Omental fat pad (tissue), 4 donors: ENCODE measurements around the gene PARD6G. TPM values are rescaled to one million over a fixed set of nuclear protein-coding genes. Genes with fewer than 3 reads are reported as not detected.

Source experiments
- ATAC-seq: fragments of 150-250 bp; one replicate; pipeline ENCODE4 v1.9.1; 2016; ENCODE audit warnings: mild to moderate bottlenecking, moderate library complexity; ENCODE audit not compliant: low FRiP score
- DNase-seq: peaks from one replicate; pipeline ENCODE4 v3.0.0-alpha.2; 2019; ENCODE audit warnings: low spot score
- CTCF ChIP-seq, 3 donors: fragments of 450-650 bp; IDR thresholded peaks; one replicate each; pipeline ENCODE4 v1.5.1; 2016 to 2017; ENCODE audit warnings: antibody characterized with exemption in 3 of 3, mild to moderate bottlenecking in 3 of 3, moderate library complexity in 2 of 3
- total RNA-seq, 4 donors: library from RNA; depleted of rRNA; stranded (reverse); fragments of >200 nt; gene quantifications; one replicate each; pipeline ENCODE4 v1.1.0, GENCODE V29; 2016

PARD6G gene
- total RNA-seq, 4 donors from 2014 or later: 2.1 to 8.5 (median 3.4) TPM

DNA sequence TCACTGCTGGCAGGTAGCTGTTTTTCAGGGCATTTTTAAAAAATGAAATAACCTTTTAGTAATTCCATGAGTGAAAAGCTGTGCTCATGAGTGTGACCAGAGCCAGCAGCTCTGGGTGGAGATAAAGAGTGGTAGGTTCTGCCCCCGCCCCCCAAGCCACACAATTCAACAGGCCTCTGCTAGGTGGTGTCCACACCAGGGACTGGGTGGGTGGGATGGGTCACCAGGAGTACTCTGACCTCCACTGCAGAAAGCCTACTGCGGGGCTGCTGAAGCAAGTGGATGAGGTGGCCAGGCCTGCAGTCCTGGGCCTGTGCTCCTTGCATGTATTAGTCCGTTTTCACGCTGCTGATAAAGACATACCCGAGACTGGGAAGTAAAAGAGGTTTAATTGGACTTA, 15.3 kb downstream of the PARD6G start:
- no peak for TF ChIP-seq CTCF (IDR thresholded peaks at IDR 0.05)
- ATAC-seq (no peak), DNase-seq (no peak)

GRCh38 chr18:80231616-80232015, 15.7 kb downstream of the PARD6G start:
- TF ChIP-seq CTCF (IDR thresholded peaks at IDR 0.05): no peak
- DNase-seq: no peak
- no peak for ATAC-seq

- no peak for TF ChIP-seq CTCF (IDR thresholded peaks at IDR 0.05)
- ATAC-seq (no peak), DNase-seq (no peak)
Observed at GRCh38 chr18:80231151-80231550, 16.2 kb downstream of the PARD6G start.

GRCh38 chr18:80229766-80230745, 17.3 kb downstream of the PARD6G start:
- no peak for TF ChIP-seq CTCF (IDR thresholded peaks at IDR 0.05)
- ATAC-seq (no peak), DNase-seq (no peak)

DNA sequence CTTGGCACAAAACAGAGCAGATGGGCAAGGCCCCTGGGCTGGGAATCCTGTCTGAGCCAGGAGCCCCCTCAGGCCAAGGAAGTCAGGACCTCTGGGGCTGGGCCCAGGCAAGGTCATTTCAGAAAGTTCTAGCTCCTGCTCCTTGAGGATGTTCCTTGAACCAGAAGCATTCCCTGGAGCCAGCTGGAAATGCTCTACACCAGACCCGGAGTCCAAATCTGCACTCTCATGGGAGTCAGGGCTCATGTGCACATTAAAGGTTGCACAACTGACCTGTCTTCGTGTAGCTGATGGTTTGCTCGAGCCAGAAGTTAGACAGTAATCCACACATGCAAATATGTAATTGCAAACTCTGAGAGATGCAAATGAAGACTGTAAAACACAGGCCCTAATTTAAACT, 18.0 kb downstream of the PARD6G start:
- DNase-seq: no peak
- no peak for ATAC-seq
- no peak for TF ChIP-seq CTCF (IDR thresholded peaks at IDR 0.05)

- ATAC-seq (no peak), DNase-seq (no peak)
- no peak for TF ChIP-seq CTCF (IDR thresholded peaks at IDR 0.05)
Observed at GRCh38 chr18:80228051-80228848, 19.1 kb downstream of the PARD6G start.
